Prostate gland (tissue), 2 donors: ENCODE measurements around the gene TRIM7.

ENCODE experiments used
- POLR2A ChIP-seq: fragments of 450-650 bp; IDR thresholded peaks from one replicate; pipeline ENCODE4 v1.6.1; 2016; ENCODE audit warnings: antibody characterized with exemption, mild to moderate bottlenecking
- POLR2AphosphoS5 ChIP-seq: sonication (generic); formaldehyde crosslinking; IDR thresholded peaks from one replicate; pipeline ENCODE4 v1.6.1; 2017; ENCODE audit warnings: antibody characterized with exemption
- TF ChIP-seq, protein P1 (sequence below), 4 experiments: fragments of 200-600 bp in 2 of 4; fragments of 450-650 bp in 2 of 4; sonication (generic) in 2 of 4; IDR thresholded peaks; 1 replicate in 3 of 4; 2 replicates in 1 of 4; pipeline ENCODE4 v1.5.1; 2016 to 2019; ENCODE audit warnings: antibody characterized with exemption in 4 of 4, mild to moderate bottlenecking in 2 of 4, moderate library complexity in 2 of 4

DNA sequence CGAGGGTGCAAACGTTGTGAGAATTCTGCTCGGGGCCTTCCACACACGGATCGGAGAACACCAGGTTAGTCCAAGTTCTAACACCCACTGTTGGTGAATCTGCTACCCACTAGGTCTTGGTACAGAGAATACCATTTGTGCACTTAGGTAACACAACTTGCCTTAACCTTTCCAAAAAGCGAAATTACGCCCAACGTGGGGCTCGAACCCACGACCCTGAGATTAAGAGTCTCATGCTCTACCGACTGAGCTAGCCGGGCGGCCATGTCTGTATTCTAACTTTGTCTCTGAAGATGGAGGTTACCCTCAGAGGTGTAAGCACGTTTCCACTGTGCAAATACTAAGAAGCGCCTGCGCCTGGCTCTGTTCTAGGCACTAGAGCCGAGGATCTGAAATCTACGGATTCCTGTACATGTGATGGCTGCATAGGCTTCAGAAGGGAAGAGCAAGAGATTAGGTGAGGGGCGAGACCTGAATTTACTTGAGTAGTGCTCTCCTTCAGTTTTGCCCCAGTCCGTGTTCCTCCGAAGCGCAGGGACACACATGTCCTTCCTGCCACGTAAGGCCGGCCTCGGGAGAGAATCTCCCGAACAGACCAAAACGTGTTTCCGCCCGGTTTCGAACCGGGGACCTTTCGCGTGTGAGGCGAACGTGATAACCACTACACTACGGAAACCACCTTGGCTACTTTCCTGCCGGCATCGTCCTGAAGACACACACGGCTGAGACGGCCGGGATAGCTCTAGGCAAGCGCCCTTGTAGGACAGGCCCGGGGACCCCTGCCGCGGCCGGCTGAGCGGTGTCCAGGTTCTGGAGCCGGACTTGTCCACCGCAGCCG is 17.0 kb upstream of the TRIM7 start:
- TF ChIP-seq, protein P1, sequence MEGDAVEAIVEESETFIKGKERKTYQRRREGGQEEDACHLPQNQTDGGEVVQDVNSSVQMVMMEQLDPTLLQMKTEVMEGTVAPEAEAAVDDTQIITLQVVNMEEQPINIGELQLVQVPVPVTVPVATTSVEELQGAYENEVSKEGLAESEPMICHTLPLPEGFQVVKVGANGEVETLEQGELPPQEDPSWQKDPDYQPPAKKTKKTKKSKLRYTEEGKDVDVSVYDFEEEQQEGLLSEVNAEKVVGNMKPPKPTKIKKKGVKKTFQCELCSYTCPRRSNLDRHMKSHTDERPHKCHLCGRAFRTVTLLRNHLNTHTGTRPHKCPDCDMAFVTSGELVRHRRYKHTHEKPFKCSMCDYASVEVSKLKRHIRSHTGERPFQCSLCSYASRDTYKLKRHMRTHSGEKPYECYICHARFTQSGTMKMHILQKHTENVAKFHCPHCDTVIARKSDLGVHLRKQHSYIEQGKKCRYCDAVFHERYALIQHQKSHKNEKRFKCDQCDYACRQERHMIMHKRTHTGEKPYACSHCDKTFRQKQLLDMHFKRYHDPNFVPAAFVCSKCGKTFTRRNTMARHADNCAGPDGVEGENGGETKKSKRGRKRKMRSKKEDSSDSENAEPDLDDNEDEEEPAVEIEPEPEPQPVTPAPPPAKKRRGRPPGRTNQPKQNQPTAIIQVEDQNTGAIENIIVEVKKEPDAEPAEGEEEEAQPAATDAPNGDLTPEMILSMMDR (IDR thresholded peaks at IDR 0.05) = no peak
- TF ChIP-seq POLR2AphosphoS5 (peak; percentile 86), POLR2A (no peak)
